PC-3 (cell line): ENCODE measurements around the gene STH. TPM values are rescaled to one million over a fixed set of nuclear protein-coding genes. Genes with fewer than 3 reads are reported as not detected.
A peak's percentile ranks its signal among the peaks of the same experiment; 100 is the strongest.

Source experiments
- ATAC-seq: fragments of 200-7000 bp; cut with Tn5 transposase; 2 replicates; pipeline ENCODE4 v1.9.1; 2020; ENCODE audit warnings: mild to moderate bottlenecking, moderate library complexity
- BruUV-seq: library from RNA; stranded (reverse); fragments of 400-500 nt; replicated peaks from 2 replicates; lab custom pipeline; 2021; lab: Mats Ljungman, UMichigan
- CTCF ChIA-PET: fragments of 300-600 bp; sonication (Branson Sonifier 250); formaldehyde crosslinking; loops from one replicate; lab custom pipeline; 2022; ENCODE audit warnings: antibody characterized with exemption; lab: Charles Lee
- POLR2A ChIA-PET: fragments of 300-600 bp; sonication (Branson Sonifier 250); formaldehyde crosslinking; loops from one replicate; lab custom pipeline; 2022; ENCODE audit warnings: antibody characterized with exemption; ENCODE audit not compliant: unreplicated experiment; lab: Charles Lee
- DNase-seq: peaks from one replicate; pipeline ENCODE4 v3.0.0-alpha.2; 2015
- H2AFZ ChIP-seq: fragments of 300-600 bp; sonication (generic); 2 replicates; pipeline ENCODE4 v1.6.0; 2016; ENCODE audit warnings: antibody characterized with exemption, low read length
- H3F3A ChIP-seq: fragments of 300-600 bp; sonication (generic); one replicate; pipeline ENCODE4 v1.6.0; 2017; ENCODE audit warnings: antibody characterized with exemption, low read length, control low read depth, mild to moderate bottlenecking; ENCODE audit not compliant: unreplicated experiment
- H3K27ac ChIP-seq: fragments of 300-600 bp; sonication (generic); 2 replicates; pipeline ENCODE4 v1.5.1; 2016; ENCODE audit warnings: mild to moderate bottlenecking, low read length
- H3K27me3 ChIP-seq: fragments of 300-600 bp; sonication (generic); 2 replicates; pipeline ENCODE4 v1.6.1; 2016; ENCODE audit warnings: low read length, mixed read lengths
- H3K36me3 ChIP-seq: fragments of 300-600 bp; sonication (generic); 2 replicates; pipeline ENCODE4 v1.6.1; 2016; ENCODE audit warnings: low read depth, mixed run types, low read length, mixed read lengths
- H3K4me1 ChIP-seq: fragments of 300-600 bp; sonication (generic); 2 replicates; pipeline ENCODE4 v1.5.1; 2016; ENCODE audit warnings: low read length; ENCODE audit not compliant: insufficient read depth
- H3K4me2 ChIP-seq: fragments of 300-600 bp; sonication (generic); 2 replicates; pipeline ENCODE4 v1.6.0; 2016; ENCODE audit warnings: low read length
- H3K4me3 ChIP-seq: fragments of 300-600 bp; sonication (generic); 2 replicates; pipeline ENCODE4 v1.5.1; 2016; ENCODE audit warnings: mild to moderate bottlenecking, low read length, mixed read lengths
- H3K79me2 ChIP-seq: fragments of 300-600 bp; sonication (generic); 2 replicates; pipeline ENCODE4 v1.6.1; 2017; ENCODE audit warnings: low read length, mixed read lengths
- H3K9ac ChIP-seq: fragments of 300-600 bp; sonication (generic); 2 replicates; pipeline ENCODE4 v1.6.0; 2016; ENCODE audit warnings: mild to moderate bottlenecking, low read length
- H3K9me2 ChIP-seq: fragments of 300-600 bp; sonication (generic); replicated peaks from 2 replicates; pipeline ENCODE4 v1.6.1; 2016; ENCODE audit warnings: mixed run types, low read length, mixed read lengths
- H3K9me3 ChIP-seq: fragments of 300-600 bp; sonication (generic); 2 replicates; pipeline ENCODE4 v1.6.1; 2016; ENCODE audit warnings: low read length, mixed read lengths
- H4K20me1 ChIP-seq: fragments of 300-600 bp; sonication (generic); 2 replicates; pipeline ENCODE4 v1.6.1; 2016; ENCODE audit warnings: low read length, mixed read lengths
- CTCF ChIP-seq: fragments of 300-600 bp; sonication (generic); conservative IDR thresholded peaks from 2 replicates; pipeline ENCODE4 v1.5.1; 2017; ENCODE audit warnings: antibody characterized with exemption, low read depth, mild to moderate bottlenecking, low read length
- EZH2 ChIP-seq: fragments of 300-600 bp; sonication (generic); IDR thresholded peaks from one replicate; pipeline ENCODE4 v1.6.1; 2017; ENCODE audit warnings: antibody characterized with exemption, mild to moderate bottlenecking, low read length; ENCODE audit not compliant: unreplicated experiment
- EZH2phosphoT487 ChIP-seq: fragments of 300-600 bp; sonication (generic); IDR thresholded peaks from 2 replicates; pipeline ENCODE4 v1.6.1; 2018; ENCODE audit warnings: mild to moderate bottlenecking, antibody characterized with exemption, low read length, borderline replicate concordance
- intact Hi-C: fragments of 100-400 bp; cut with micrococcal nuclease; formaldehyde crosslinking; loops from 2 replicates; pipeline ENCODE4 v1.9.0; 2023
- total RNA-seq: library from RNA; depleted of rRNA; stranded (reverse); fragments of >200 nt; gene quantifications from 2 replicates; pipeline ENCODE4 v1.2.3, GENCODE V29; 2014

The STH gene
- total RNA-seq, 1 experiment from 2014 or later, result not detected

GRCh38 chr17:45964634-45965033, 34.4 kb upstream of the STH start:
- POLR2A ChIA-PET, result no interaction called here
- no peak for ATAC-seq

GRCh38 chr17:45965812-45966211, 33.2 kb upstream of the STH start:
- Histone ChIP-seq H3K4me2 (no peak overlapping the region), H3F3A (no peaks in the 10 kb centered on the region), H3K9me2 (no peaks in the 10 kb centered on the region), H3K9ac (no peak overlapping the region), H3K36me3 (no peaks in the 10 kb centered on the region), H3K4me1 (no peaks in the 10 kb centered on the region), H4K20me1 (no peaks in the 10 kb centered on the region), H3K27me3 (peaks cover 22% of the 10 kb centered on the region), H3K4me3 (no peak overlapping the region), H3K27ac (no peak overlapping the region), H2AFZ (no peak overlapping the region), H3K79me2 (no peaks in the 10 kb centered on the region), H3K9me3 (no peaks in the 10 kb centered on the region)
- CTCF ChIA-PET, result no interaction called here
- POLR2A ChIA-PET, result no interaction called here
- intact Hi-C loops, result no loop called here
- ATAC-seq, result no peak
- BruUV-seq, result no TSS peak
- DNase-seq, result no peak
- TF ChIP-seq EZH2 (no peak), CTCF (no peak), EZH2phosphoT487 (no peak)

More at GRCh38 chr17:45964634-45965033, 34.4 kb upstream of the STH start:
- H3K9me2 ChIP-seq, result no peaks in the 10 kb centered on the region
- H3K9me3 ChIP-seq, result no peaks in the 10 kb centered on the region
- peaks cover 22% of the 10 kb centered on the region for H3K27me3 ChIP-seq
- H3K4me1 ChIP-seq, result no peaks in the 10 kb centered on the region
- H3K9ac ChIP-seq, result no peak overlapping the region
- intact Hi-C loops, result no loop called here
- H3K4me3 ChIP-seq, result no peak overlapping the region
- H3K4me2 ChIP-seq, result no peak overlapping the region
- no peak overlapping the region for H2AFZ ChIP-seq
- no peak for DNase-seq
- CTCF ChIA-PET, result no interaction called here
- no peaks in the 10 kb centered on the region for H3K79me2 ChIP-seq
- H3K36me3 ChIP-seq, result no peaks in the 10 kb centered on the region
- TF ChIP-seq CTCF (no peak), EZH2 (no peak), EZH2phosphoT487 (no peak)
- H3K27ac ChIP-seq, result no peak overlapping the region
- H4K20me1 ChIP-seq, result no peaks in the 10 kb centered on the region
- BruUV-seq, result no TSS peak
- H3F3A ChIP-seq, result no peaks in the 10 kb centered on the region

- no peaks in the 10 kb centered on the region for H3K4me1 ChIP-seq
- DNase-seq (no peak), ATAC-seq (no peak)
- H3K9me2 ChIP-seq, result no peaks in the 10 kb centered on the region
- TF ChIP-seq CTCF, result no peak
- TF ChIP-seq EZH2, result peak; percentile 26
- TF ChIP-seq EZH2phosphoT487, result no peak
- no peak overlapping the region for H3K4me2 ChIP-seq
- no peaks in the 10 kb centered on the region for H3K9me3 ChIP-seq
- no peak overlapping the region for H3K4me3 ChIP-seq
- H2AFZ ChIP-seq, result no peak overlapping the region
- POLR2A ChIA-PET, result no interaction called here
- no TSS peak for BruUV-seq
- CTCF ChIA-PET, result no interaction called here
- H3K27me3 ChIP-seq, result peaks cover 22% of the 10 kb centered on the region
- no peaks in the 10 kb centered on the region for H3F3A ChIP-seq
- no peak overlapping the region for H3K27ac ChIP-seq
- no peaks in the 10 kb centered on the region for H4K20me1 ChIP-seq
- intact Hi-C loops, result no loop called here
- no peaks in the 10 kb centered on the region for H3K36me3 ChIP-seq
- H3K79me2 ChIP-seq, result no peaks in the 10 kb centered on the region
- H3K9ac ChIP-seq, result no peak overlapping the region
Measured at GRCh38 chr17:45966606-45967280, 32.3 kb upstream of the STH start.
